ENCODE data around the gene C1QTNF3.
"Not testable (repeated sequence)": the region's sequence is repeated elsewhere in the genome, so short reads cannot be mapped to it uniquely, and the experiment has no call there.

The C1QTNF3 gene

DNA sequence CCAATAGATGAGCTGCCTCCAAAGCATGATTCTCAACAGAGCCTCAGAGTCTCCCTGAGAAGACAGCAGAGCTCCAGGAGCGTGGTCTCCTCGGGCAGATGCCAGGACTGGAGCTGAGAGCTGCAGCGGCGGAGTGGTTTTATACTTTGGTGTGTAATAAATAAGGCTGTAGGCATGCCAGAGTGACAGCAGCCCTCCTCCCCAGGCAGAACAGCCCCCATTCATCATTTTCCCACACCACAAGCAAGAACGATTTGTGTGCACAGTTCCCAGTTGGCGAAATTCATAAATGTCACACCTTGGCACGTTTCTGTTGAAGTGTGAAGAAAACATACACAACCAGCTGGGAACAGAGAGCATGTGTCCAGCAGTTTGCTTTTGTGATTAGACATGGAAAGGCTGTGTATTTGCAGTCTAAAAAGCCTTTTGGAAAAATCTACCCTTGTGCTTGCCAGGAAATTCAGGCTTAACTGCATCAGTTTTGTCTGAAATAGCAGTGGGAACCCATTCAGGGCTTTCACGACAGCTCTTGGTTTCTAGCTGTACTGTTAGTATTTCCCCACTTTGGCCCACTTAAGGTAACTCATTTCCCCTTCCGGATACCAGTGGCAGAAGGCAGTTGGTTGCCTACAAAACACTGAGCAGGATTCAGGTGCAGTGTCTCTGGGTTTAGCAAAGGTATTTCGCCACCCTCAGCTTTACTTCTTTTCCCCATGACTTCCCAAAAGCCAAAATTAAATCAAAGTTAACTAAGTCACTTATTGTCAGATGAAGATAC lies at the start of gene C1QTNF3:
C1QTNF3 (minus strand) TSS at position 115 of the 778 bp plus-strand sequence; CDS start at position 27, 88 bp downstream.
- no peak for DNase-seq (ENCODE audit: low read depth)
- no peak for TF ChIP-seq CTCF (IDR thresholded peaks at IDR 0.05; ENCODE audit: low read depth, low read length, missing control alignments)
- no peak within 1 kb of the TSS for H3K4me3 ChIP-seq (ENCODE audit: low read depth, low read length)

- not testable (repeated sequence) for DNase-seq (ENCODE audit: low read depth); H3K4me3 ChIP-seq (ENCODE audit: low read depth, low read length)
Measured at GRCh38 chr5:34091039-34091438, 48.0 kb upstream of the C1QTNF3 start.

- H3K4me3 ChIP-seq (ENCODE audit: low read depth, low read length); DNase-seq (ENCODE audit: low read depth): not testable (repeated sequence)
Measured at GRCh38 chr5:34089802-34090201, 46.8 kb upstream of the C1QTNF3 start.

DNA sequence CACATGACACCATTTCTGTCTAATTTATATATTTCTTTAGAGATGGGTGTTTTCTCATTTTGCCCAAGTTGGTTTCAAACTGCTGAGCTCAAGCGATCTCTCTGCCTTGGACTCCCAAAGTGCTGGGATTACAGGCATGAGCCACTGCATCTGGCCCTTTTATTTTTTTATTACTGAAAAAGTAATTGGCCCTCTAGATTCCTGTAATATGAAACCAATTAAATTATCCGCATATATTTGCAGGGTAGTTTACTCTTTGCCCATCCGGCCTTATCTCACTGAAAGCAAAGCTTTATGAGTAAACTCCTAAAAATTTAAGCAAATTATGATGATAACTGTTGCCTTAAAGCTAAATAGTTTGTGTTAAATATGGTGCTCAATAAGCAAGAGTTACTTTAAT lies 44.7 kb upstream of the C1QTNF3 start:
- not testable (repeated sequence) for H3K4me3 ChIP-seq (ENCODE audit: low read depth, low read length); DNase-seq (ENCODE audit: low read depth)

DNA sequence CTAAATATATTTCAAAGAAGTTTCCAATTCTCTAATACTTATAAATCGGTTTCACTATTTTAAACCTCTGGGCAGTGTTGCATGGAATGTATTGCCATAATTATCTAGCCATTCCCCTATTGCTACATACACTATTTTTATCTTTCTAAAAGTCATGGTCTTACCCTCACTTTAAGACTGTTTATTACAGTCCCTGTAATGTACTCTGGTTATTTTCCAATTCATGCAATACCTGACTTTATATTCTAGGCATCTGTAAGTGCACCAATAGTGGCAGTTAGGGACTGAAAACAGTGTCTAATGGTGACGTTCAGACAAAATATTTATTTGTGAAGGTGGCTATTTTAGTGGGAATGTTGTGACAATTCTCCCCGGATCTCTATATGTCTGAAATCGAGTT lies 40.9 kb upstream of the C1QTNF3 start:
- H3K4me3 ChIP-seq (ENCODE audit: low read depth, low read length); DNase-seq (ENCODE audit: low read depth): not testable (repeated sequence)

DNA sequence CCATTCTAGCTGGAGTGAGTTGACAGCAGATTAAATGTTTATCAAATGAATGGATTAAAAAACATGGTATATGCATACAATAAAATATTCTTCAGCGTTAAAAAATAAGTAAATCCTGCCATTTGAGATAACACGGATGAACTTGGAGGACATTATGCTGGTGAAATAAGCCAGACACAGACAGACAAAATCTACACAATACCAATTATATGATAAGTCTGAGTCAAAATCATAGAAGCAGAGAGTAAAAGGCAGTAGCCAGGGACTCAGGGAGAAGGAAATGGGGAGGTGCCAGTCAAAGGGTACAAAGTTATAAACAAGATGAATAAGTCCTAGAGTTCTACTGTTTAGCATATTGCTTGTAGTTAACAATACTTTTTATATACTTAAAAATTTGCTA lies 36.5 kb upstream of the C1QTNF3 start:
- DNase-seq (ENCODE audit: low read depth); H3K4me3 ChIP-seq (ENCODE audit: low read depth, low read length): not testable (repeated sequence)

DNA sequence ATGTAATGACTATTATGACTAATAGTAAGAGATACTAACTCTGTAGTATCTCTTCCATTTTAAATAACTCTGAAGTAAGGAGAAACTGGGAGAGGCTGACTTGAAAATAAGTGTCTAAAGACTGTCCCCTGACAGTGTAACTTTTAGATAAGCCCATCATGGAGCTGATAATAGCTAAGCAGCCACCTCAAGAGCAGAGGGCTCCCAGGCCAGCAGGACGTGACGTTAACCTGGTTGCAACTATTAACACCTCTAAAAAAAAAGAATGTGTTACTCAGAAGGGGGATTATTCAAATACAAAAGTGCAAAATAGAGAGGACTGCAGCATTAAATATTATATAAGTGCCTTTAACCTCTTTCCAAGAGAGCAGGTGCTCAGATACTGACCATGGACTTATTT lies 34.6 kb upstream of the C1QTNF3 start:
- H3K4me3 ChIP-seq (ENCODE audit: low read depth, low read length) = not testable (repeated sequence)

GRCh38 chr5:34076719-34077364 lies 33.8 kb upstream of the C1QTNF3 start:
- not testable (repeated sequence) for H3K4me3 ChIP-seq (ENCODE audit: low read depth, low read length); DNase-seq (ENCODE audit: low read depth)

More for the DNA sequence above, 34.6 kb upstream of the C1QTNF3 start:
- DNase-seq (ENCODE audit: low read depth) = not testable (repeated sequence)

GRCh38 chr5:34074472-34074871 lies 31.5 kb upstream of the C1QTNF3 start:
- not testable (repeated sequence) for DNase-seq (ENCODE audit: low read depth); H3K4me3 ChIP-seq (ENCODE audit: low read depth, low read length)

DNA sequence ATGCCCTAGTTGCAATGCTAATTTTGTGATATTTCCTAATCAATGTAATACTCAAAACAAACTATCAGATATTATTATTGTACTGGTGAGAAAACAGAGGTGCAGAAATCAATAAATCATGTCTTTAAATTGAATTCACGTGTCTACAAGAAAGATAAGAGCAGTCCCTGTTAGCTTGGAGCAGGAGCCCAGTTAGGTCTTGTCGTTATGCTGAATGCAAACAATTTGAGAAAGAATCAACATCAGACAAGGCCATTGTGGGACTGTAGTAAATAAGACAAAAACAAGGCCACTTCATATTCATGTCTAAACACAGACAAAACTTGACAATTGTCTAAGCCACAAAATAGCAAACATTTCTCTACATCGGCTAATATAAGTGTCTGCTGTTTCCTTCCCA lies 31.1 kb upstream of the C1QTNF3 start:
- DNase-seq (ENCODE audit: low read depth); H3K4me3 ChIP-seq (ENCODE audit: low read depth, low read length): not testable (repeated sequence)

GRCh38 chr5:34070626-34071025 lies 27.6 kb upstream of the C1QTNF3 start:
- DNase-seq (ENCODE audit: low read depth); H3K4me3 ChIP-seq (ENCODE audit: low read depth, low read length): not testable (repeated sequence)

GRCh38 chr5:34064656-34065055 lies 21.6 kb upstream of the C1QTNF3 start:
- no peak for DNase-seq (ENCODE audit: low read depth)
- TF ChIP-seq CTCF (IDR thresholded peaks at IDR 0.05; ENCODE audit: low read depth, low read length, missing control alignments) = no peak
- no peak overlapping the region for H3K4me3 ChIP-seq (ENCODE audit: low read depth, low read length)
